Hippocampal formation (tissue), 2 donors: Measurements from ENCODE around the gene ZNF618.

ENCODE experiments used
- DNase-seq, 2 donors: peaks; one replicate each; lab custom pipeline; 2025; lab: John Stamatoyannopoulos, UW

The ZNF618 gene

DNA sequence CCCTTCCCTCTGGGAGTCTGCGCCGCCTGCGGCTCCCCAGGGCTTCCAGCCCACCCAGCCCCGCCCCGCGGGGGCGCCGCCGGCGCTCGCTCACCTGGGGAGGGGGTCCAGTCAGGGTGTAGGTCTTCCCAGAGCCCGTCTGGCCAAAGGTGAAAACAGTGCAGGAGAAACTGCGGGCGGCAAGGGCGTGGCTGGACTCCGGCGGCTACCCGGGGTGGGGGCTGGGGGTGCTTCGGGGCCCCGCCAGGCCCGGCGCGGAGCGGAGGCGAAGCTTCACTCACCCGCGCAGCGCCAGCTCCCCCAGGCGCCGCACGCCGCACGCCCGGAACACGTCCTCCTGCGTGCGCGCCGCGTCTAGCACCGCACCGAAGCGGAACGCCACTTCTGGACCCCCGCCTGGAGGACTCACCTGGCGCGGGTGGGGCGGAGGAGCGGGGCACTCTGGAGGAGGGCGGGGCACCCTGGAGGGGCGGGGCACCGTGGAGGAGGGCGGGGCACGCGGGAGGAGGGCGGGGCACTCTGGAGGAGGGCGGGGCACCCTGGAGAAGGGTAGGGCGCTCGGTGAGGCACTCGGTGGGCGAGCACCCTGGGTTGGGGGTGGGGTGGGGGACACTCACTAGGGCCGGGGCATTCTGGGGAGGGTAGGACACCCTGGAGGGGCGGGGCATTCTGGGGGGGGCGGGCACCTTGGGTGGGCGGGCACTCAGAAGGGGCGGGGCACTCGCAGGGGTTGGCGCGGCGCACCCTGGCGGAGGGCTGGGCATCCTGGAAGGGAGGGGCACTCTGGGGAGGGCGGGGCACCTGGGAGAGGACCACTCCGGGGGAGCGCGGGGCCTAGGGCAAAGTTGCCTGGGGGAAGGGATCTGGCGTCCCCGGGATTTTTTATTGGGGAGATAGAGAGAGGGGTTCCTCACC is 222.2 kb downstream of the ZNF618 start:
- no peak for DNase-seq

DNA sequence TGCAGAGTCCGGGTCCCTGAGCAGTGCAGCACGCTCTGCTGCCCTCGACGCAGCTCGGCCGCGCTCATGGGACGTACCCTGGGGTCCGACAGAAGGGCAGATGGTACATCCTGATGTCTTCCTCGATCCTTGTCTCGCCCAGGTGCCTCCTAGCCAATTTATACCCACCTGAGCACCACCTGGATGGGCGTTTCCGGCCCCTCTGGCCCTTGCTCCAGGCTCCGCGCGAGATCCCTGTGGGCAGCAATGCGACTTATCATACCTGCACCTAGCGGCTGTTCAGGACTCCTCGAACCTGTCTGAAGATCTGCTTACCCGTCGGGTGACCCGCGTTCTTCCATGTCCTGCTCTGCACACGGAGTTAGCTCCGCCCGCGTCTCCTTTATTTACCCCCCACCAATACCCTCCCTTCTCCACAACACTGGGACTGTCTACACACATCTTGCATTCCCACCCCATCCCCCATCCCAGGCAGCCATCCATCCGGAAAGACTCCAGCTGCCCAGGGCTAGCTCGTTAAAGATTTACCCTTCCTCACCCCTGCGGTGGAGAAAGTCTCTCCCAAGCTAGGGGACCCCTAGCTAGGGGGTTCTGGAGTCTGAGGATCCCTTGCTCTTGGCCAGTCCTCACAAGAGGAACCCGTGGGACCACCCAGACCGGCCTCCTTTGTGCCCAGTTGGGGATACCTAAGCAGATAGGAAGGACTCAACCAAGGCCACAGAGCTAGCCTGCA is 223.0 kb downstream of the ZNF618 start, which contains the start of gene KIF12:
Gene KIF12, minus strand, starts transcription at position 357 of the 733 bp plus-strand sequence. Its CDS starts 16 bp downstream, at position 341.
- no peak for DNase-seq

DNA sequence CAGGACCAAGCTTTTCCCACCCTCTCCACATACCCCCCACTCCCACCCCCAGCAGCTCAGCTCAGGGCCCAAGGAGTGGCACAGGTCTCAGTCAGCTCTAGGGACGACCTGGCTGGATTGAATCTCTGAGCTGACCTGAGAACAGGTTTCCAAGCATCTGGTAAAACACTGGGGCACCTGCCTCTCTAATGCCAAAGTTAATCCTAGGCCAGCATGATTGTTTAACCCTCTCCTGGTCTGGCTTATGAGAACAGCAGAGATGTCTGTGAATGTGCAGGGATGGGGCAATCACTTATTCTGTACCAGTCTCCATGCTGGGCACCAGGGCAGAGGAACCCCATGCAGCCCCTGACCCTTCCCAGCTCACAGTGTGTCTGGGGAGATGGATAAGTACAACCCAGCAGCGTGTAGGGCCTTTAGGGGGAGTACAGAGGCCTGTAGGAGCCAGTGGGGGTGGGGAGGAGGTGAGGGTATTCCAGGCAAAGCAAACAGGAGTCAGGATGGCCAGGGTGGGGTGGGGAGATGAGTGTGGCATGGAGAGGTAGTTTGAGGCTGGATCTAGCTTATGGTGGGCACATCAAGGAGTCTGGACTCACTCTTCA is 223.7 kb downstream of the ZNF618 start:
- DNase-seq, result no peak

DNA sequence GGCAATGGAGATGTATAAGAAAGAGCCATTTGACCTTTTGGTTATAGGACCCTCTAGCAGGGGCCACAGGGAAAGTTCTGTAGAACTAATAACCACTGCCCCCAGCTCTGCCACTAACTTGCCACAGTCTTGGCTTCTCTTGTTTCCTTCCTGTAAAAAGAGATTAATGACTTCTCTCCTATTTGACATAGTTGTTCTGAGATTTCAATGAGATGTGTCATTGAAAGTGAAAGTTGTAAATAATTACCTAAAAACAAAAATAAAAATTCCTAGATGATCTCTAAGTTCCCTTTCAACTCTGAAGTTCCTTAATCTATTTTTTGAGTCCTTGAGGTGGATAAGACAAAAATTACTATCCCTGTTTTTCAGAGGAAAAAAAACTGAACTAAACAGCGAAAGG is 224.4 kb downstream of the ZNF618 start:
- no peak for DNase-seq

DNA sequence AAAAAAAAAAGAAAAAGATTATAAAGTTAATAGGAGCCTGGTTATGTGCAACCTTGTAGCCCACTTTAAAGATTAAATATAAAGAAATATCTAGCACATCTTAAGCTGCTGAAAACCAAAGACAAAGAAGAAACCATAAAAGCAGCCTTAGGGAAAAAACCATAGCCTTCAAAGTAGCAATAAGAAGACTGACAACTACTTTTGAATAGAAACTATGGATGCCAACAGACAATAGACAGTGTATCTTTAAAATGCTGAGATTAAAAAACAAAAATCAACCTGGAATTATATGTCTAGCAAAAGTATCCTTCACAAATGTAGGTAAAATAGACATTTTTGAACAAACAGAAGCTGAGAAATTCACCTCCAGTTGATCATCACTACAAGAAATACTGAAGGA is 226.4 kb downstream of the ZNF618 start:
- no peak for DNase-seq

DNA sequence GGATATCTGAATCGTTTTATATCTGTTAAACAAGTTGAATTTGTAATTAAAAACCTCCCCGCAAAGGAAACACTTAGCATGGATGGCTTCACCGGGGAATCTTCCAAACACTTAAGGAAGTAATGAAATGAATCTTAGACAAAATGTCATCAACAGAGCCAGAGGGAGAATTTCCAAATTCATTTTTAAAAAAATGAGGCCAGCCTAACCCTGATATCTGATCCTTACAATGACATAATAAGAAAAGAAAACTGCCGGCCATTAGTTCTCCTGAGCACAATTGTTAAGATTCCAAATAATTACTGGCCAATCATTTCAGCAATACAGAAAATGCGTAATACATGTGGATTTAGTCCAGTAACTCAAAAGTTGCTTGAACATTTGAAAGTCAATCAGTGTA is 229.1 kb downstream of the ZNF618 start:
- no peak for DNase-seq
